Stromal cell of bone marrow (primary cell): ENCODE results near the gene SYVN1.
A peak's percentile ranks its signal among the peaks of the same experiment; 100 is the strongest.
"Not testable (repeated sequence)": the region's sequence is repeated elsewhere in the genome, so short reads cannot be mapped to it uniquely, and the experiment has no call there.

Experiments
- DNase-seq: peaks from one replicate; pipeline ENCODE4 v3.0.0-alpha.2; 2012; ENCODE audit warnings: low read depth

The SYVN1 gene

GRCh38 chr11:65127473-65128181 lies 6.7 kb downstream of the SYVN1 start:
- DNase-seq, result no peak

GRCh38 chr11:65126624-65127274 lies 7.6 kb downstream of the SYVN1 start:
- no peak for DNase-seq

- no peak for DNase-seq
Measured at GRCh38 chr11:65125197-65126056, 8.9 kb downstream of the SYVN1 start.

- DNase-seq, result no peak
Measured at GRCh38 chr11:65124480-65125196, 9.7 kb downstream of the SYVN1 start.

- peak; percentile 92 for DNase-seq
Measured at GRCh38 chr11:65121865-65122696, 12.2 kb downstream of the SYVN1 start, which contains the start of the genes FAU and MRPL49. TSS of gene FAU (minus strand) at chr11:65122134. CDS start at chr11:65121813, 321 bp downstream. TSS of gene MRPL49 (plus strand) at chr11:65122321. CDS start at chr11:65122347, 26 bp downstream.

GRCh38 chr11:65121447-65121864 lies 12.9 kb downstream of the SYVN1 start:
- DNase-seq, result no peak

GRCh38 chr11:65120831-65121230 lies 13.5 kb downstream of the SYVN1 start:
- DNase-seq, result no peak

- DNase-seq, result no peak
Measured at GRCh38 chr11:65119670-65119995, 14.7 kb downstream of the SYVN1 start.

GRCh38 chr11:65118891-65119669 lies 15.2 kb downstream of the SYVN1 start:
- DNase-seq, result not testable (repeated sequence)

GRCh38 chr11:65118097-65118837 lies 16.1 kb downstream of the SYVN1 start:
- no peak for DNase-seq

GRCh38 chr11:65117206-65118096 lies 16.9 kb downstream of the SYVN1 start, which contains the start of gene ZNHIT2:
TSS of gene ZNHIT2 (minus strand) at chr11:65117701. CDS start at chr11:65117653, 48 bp downstream.
- peak; percentile 96 for DNase-seq

- no peak for DNase-seq
Measured at GRCh38 chr11:65116370-65117205, 17.7 kb downstream of the SYVN1 start.

GRCh38 chr11:65115361-65116082 lies 18.8 kb downstream of the SYVN1 start:
- no peak for DNase-seq

GRCh38 chr11:65114538-65115171 lies 19.7 kb downstream of the SYVN1 start:
- no peak for DNase-seq

GRCh38 chr11:65113839-65114238 lies 20.5 kb downstream of the SYVN1 start:
- no peak for DNase-seq

GRCh38 chr11:65113361-65113756 lies 21.0 kb downstream of the SYVN1 start:
- no peak for DNase-seq
